ENCODE data around the gene PRSS12.

DNA sequence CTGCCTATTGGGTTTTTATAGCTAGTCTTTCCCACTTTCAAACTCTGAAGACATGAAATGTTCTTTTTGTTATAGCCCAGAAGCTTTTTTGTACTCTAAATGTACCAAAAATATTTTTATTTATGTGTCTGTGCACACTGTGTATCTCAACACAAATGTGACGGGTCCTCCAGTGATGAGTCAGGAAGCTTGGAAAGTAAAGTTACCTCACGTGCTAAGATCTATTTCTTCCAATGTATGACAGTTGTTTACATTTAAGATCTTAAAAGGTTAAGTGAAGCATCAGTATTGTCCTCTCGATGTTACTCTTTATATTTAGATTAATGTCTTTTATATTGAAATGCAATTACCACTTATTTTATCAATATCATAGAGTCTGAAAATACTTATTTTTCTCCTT, 29.1 kb upstream of the PRSS12 start:
- TF ChIP-seq ELF4 (IDR thresholded peaks at IDR 0.05) (no peak), ARNT (IDR thresholded peaks at IDR 0.05) (no peak), FOXM1 (IDR thresholded peaks at IDR 0.05; ENCODE audit: borderline replicate concordance) (no peak), SUZ12 (IDR thresholded peaks at IDR 0.05) (no peak), BHLHE40 (IDR thresholded peaks at IDR 0.05; ENCODE audit: borderline replicate concordance) (no peak), TARDBP (IDR thresholded peaks at IDR 0.05) (no peak), FOXK2 (IDR thresholded peaks at IDR 0.05) (no peak), SP1 (IDR thresholded peaks at IDR 0.05) (no peak), L3MBTL2 (conservative IDR thresholded peaks at IDR 0.05) (no peak), ZNF384 (IDR thresholded peaks at IDR 0.05) (no peak), FOXA1 (IDR thresholded peaks at IDR 0.05) (no peak), NFRKB (IDR thresholded peaks at IDR 0.05) (no peak), PKNOX1 (IDR thresholded peaks at IDR 0.05) (no peak), HDGF (IDR thresholded peaks at IDR 0.05; ENCODE audit: borderline replicate concordance) (no peak)

All from HEK293T (cell line).